PFSK-1 (cell line): ENCODE data around the gene HS1BP3.

Experiments
- REST ChIP-seq, 2 experiments: IDR thresholded peaks; 2 replicates each; pipeline versions ENCODE4 v1.6.1 to v1.8.0; 2011 to 2012; ENCODE audit warnings: low read depth in 2 of 2, low read length in 2 of 2, control low read depth in 1 of 2, inconsistent platforms in 1 of 2, mild to moderate bottlenecking in 1 of 2, moderate library complexity in 1 of 2; ENCODE audit not compliant: insufficient read depth in 1 of 2
- TAF1 ChIP-seq: IDR thresholded peaks from 2 replicates; pipeline ENCODE4 v1.6.1; 2012; ENCODE audit warnings: low read length, control low read depth, borderline replicate concordance; ENCODE audit not compliant: insufficient read depth

DNA sequence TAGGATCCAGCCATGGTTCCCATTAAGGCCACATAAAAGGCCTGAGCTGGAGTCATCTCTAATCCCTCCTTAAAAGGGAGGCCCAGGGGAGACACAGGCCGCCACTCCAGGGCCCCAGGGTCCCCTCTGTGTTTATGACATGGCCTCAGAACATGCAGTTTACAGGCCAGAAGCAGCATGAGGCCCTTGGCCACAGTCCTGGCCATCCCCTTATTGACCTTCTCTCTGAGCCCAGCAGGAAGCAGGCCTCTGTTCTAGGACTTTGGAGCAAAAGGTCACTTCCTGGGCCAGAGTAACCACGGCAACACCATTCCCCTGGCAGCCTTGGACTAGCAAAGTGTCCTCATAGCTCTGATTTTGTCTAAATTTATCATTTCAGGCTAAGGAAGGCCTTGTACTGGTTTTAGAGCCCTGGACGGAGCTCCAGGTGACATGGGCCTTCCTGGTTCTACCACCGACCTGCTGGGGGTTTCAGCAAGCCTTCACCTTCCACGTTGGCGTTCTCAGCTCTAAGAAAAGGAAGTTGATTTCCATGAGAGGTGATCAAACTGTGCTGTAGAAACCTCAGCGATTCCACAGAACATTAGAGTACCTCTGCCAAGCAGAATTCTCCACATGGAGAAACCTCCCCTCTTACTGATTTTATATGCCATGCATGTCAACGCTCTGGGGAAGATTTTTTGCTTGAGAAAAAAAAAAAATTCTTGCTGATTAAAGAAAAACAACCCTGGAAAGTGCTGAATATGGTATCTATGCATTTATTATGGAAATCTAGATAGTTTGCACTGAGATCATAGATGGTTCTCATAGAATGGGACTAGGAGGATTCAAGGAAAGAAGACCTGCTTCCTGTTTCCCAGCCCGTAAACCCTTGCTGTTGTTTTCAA is 53.7 kb downstream of the HS1BP3 start:
- no peak for TF ChIP-seq TAF1
- no peak for TF ChIP-seq REST (IDR thresholded peaks at IDR 0.05; ENCODE audit: insufficient read depth in 1 of 2, low read depth in 2 of 2, low read length in 2 of 2)
